NCI-H524 (cell line): ENCODE measurements around the gene TMEM175.

Source experiments
- DNase-seq, 2 experiments: peaks; one replicate each; lab custom pipeline; 2025; lab: John Stamatoyannopoulos, UW

Gene TMEM175

DNA sequence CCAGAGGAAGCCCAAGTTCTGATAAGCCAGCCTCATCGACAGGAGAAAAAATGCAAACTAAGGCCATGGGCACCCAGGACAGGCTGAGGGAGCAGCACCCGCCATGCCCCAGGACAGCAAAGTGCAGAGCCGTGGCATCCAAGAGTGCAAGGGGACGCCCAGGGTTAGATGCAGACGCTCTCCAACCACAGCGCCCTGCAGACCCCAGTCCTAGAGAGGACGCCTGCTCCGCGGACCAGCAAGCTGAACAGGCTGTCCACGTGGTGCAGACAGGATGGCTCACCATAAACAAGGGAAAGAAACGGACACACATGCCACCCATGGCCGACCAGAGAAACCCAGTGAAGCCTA is 32.7 kb upstream of the TMEM175 start:
- DNase-seq = no peak

DNA sequence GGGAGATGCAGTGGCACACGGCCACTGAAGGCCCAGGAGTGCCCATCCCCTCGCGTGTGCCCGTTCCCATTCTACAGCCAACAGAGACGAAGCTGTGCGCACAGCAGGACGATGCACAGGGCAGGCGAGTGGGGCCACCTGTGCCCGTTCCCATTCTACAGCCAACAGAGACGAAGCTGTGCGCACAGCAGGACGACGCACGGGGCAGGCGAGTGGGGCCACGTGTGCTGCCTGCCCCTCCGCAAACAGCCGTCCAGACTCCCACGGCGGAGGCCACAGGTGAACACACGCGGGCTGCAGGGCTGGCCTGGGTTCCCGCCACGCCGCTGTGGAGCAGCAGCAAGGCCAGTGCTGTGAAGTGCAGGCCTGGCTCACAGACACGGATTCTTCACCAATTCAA is 32.2 kb upstream of the TMEM175 start:
- DNase-seq = no peak

- DNase-seq = no peak
These were observed 31.5 kb upstream of the TMEM175 start for GRCh38 chr4:900721-901120.

GRCh38 chr4:901192-901910 is 30.9 kb upstream of the TMEM175 start:
- DNase-seq = no peak

GRCh38 chr4:903066-904046 is 28.9 kb upstream of the TMEM175 start:
- no peak for DNase-seq

DNA sequence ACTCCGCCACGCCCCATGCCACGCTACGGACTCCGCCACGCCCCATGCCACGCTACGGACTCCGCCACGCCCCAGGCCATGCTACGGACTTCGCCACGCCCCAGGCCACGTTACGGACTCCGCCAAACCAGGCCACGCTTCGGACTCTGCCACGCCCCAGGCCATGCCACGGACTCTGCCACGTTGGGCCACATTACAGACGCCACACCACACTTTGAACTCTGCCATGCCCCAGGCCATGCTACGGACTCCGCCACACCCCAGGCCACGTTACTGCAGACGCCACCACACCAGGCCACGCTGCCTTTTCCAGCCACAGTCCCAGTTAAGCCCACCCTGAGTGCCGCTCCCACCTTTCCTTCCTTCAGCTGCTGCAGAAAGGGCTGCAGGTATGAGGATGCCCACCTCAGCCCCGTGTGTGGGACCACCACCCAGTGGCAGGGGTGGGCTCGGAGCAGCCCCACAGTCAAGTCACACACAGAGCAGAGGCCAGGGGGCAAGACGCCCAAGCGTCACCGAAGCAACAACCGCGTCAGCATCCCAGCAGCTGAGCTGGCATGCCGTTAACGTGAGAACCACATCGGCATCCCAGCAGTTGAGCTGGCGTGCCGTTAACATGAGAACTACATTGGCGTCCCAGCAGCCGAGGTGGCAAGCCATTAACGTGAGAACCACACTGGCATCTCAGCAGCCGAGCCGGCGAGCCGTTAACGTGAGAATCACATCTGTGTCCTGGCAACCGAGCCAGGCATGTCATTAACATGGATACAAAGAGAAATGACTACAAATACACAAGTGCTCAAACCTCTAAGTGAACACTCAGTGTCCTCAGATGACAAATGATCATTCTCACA is 26.5 kb upstream of the TMEM175 start:
- DNase-seq = no peak

- DNase-seq = no peak
These were observed 25.7 kb upstream of the TMEM175 start for GRCh38 chr4:906339-907102.

GRCh38 chr4:907103-907400 is 25.2 kb upstream of the TMEM175 start:
- no peak for DNase-seq

DNA sequence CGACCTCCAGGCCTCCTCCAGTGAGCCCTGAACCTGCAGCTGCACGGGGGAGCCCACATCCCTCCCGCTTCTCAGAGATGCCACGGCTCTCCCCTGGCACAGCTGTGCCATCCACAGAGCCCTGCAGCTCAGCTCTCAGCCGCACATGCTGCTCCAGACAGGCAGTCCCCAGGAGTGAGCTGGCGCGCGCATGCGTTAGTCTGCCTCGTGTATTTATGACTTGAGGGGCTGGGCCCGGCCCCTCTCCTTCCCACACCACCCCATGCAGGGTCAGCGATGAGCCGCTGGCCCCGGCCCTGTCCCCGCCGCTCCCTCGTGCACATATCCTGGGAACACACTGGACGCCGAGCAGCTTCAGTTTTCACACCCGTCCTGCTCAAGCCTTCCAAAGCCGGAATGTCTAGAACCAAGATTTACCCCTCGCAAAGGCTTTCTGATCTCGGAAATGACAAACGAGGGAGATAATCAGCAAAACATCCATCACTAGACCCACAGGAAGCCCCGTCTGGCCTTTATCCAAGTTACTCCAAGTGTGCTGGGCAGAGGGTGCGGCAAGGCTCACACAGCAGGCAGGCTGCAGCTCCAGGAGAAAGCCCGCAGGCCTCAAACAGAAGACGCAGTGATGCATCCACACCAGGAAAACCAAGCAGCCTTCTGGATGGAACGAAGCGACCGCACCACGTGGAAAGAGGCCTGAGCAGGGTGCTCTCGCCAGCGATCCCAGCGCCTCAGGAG is 24.4 kb upstream of the TMEM175 start:
- DNase-seq = no peak

GRCh38 chr4:909131-909571 is 23.1 kb upstream of the TMEM175 start:
- no peak for DNase-seq

GRCh38 chr4:909821-910220 is 22.4 kb upstream of the TMEM175 start:
- no peak for DNase-seq

DNA sequence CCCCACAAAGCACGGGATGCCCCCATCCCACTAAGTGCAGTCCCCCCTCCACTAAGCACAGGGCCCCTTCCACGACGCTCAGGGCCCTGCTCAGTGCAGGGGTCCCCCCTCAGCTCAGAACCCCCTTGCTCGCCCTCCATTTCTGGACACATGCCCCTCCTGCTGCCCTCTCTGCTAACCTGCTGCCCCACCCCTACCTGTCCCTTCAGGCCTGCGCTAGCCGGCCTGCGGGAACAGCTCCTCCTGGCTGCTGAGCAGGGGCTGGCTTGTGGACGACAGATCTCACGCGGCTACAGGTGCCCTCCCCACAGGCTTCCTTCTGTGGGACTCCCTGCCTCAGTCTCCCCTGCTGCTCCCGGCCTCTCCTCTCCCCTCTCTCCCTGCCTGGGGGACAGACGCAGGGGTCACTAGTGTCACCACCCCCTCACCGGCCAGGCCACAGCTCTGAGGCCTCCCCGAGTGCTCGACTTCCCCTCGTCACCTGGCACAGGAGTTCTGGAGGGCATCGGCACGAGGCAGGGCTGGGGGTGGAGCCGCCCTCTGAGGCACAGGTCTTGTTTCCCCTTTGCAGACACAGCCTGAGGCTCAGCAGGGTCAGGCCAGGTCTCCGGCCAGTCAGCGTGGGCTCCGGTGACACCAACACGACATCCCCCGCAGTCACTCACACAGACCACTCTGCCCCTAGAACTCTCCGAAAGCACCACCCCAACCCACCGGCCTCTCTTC is 21.7 kb upstream of the TMEM175 start:
- no peak for DNase-seq

DNA sequence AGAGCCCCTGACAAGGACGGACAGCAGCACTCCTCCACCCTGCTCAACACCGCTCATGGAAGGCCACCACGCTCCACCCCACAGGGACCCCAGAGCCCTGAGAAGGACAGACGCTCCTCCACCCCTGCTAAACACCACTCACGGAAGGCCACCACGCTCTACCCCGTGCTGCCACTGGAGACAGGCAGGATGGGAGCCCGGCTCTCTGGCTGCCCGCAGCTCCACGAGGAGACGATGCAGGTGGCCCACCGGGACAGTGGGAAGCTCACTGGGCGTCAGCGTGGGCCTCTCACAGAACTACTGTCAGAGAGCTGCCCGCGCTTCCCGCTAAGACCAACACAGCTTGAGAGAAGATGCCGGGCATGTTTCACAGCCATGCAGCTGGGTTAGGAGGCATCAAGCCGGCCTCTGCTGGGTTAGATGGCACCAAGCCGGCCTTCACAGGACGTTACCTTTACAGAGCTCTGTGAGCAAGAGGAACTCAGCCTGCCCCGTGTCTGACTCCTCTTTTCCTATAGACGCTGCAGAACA is 21.0 kb upstream of the TMEM175 start:
- DNase-seq = no peak

DNA sequence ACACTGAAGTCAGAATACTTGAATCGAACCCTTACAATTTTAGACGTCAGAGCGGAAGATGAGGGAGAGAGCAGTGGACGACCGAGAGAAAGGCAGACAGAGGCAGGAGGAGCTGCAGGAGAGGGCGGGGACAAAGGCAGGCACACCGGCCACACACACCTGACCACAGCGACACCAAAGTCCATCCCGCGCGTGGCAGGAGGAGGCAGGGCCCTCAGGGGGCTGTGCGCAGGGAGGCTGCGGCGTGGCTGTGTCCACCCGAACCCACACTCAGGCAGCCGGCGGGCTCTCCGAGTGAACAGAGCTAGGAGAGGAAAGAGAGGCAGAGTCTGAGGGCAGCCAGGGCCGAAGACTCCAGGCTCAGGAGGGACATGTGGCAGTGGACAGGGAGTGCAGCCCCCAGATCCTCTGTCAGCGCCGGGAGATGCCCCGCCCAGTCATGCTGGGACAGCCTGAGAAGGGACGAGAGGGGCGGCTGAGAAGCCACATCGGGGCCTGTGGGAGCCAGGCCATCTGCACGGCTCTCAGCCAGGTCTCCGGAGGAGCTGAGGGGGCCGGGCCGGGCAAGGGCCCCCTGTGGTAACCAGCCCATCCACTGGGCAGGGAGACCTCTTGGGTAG is 20.3 kb upstream of the TMEM175 start:
- DNase-seq = no peak

DNA sequence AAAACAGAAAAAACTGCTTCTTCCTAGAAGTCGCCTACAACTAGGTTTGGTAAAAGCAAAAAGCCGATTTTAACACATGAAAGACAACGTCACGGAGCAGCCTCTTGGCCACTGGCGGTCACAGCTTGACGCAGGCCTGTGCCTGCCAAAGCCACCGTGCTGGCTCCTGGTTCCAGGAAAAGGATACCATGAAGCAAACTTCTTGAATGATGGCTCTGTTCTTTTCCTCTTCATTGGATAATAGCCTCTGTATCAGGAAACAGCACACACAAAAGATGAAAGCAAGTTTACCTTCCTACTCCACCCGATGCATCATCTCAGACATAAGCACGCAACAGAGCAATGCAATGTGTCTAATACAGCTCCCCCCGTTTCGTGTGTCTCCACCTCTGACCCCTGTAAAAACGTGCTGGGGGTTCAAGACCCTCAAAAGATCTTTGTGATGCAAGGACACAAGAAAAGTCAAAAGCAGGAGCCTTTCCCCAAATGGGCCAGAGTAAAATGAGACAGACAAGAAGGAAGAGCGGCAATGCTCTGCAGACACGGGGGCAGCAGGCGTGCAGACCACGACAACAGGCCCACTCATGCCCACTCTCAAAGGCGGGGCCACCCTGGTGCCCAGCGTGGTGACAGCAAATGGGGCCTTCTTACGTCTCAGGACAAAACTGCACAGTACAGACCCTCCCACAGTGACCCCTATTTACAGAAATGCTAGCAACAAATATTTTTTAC is 19.5 kb upstream of the TMEM175 start:
- no peak for DNase-seq

GRCh38 chr4:913280-913618 is 19.0 kb upstream of the TMEM175 start:
- DNase-seq = no peak

DNA sequence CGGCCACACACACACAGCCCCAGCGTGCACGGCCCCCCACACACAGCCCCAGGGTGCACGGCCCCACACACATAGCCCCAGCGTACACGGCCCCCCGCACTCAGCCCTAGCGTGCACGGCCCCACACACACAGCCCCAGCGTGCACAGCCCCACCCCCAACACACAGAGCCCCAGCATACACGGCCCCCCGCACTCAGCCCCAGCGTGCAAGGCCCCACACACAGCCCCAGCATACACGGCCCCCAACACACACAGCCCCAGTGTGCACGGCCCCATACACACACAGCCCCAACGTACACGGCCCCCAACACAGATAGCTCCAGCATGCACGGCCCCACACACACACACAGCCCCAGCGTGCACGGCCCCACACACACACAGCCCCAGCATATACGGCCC is 17.7 kb upstream of the TMEM175 start:
- DNase-seq = no peak

GRCh38 chr4:915041-915474 is 17.2 kb upstream of the TMEM175 start:
- no peak for DNase-seq

DNA sequence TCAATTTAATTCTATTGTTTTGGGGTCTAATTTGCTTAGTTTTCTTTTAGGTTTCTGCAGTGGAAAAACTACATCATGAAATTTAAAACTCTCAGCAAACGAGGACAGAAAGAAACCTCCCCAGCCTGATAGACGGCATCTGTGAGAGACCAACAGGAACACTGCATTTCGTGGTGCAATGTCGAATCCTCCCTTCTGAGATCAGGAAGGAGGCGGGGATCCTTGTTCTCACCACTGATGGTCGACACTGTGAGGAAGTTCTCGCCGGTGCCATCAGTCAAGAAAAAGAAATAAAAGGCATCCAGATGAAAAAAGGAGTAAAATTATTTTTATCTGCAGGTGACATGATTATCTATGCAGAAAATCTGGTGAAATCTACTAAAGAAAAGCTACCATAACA is 16.7 kb upstream of the TMEM175 start:
- no peak for DNase-seq
